Loucy (cell line): Measurements from ENCODE around the gene UTRN.

ENCODE experiments used
- H2AFZ ChIP-seq: fragments of 200-600 bp; sonication (generic); 2 replicates; pipeline ENCODE4 v1.6.0; 2016; ENCODE audit warnings: antibody characterized with exemption, mild to moderate bottlenecking, low read length, moderate library complexity
- H3F3A ChIP-seq: fragments of 200-600 bp; 2 replicates; pipeline ENCODE4 v1.6.0; 2016; ENCODE audit warnings: antibody characterized with exemption, low read depth, mild to moderate bottlenecking
- H3K27me3 ChIP-seq: fragments of 200-600 bp; sonication (generic); 2 replicates; pipeline ENCODE4 v1.6.1; 2014; ENCODE audit warnings: low read length, mild to moderate bottlenecking; ENCODE audit not compliant: insufficient read depth, poor library complexity, severe bottlenecking
- H3K36me3 ChIP-seq: fragments of 200-600 bp; sonication (generic); 2 replicates; pipeline ENCODE4 v1.6.1; 2016; ENCODE audit warnings: low read length; ENCODE audit not compliant: insufficient read depth
- H3K4me1 ChIP-seq: fragments of 200-600 bp; sonication (generic); 2 replicates; pipeline ENCODE4 v1.5.1; 2014; ENCODE audit warnings: low read length, mild to moderate bottlenecking; ENCODE audit not compliant: insufficient read depth, poor library complexity, severe bottlenecking
- H3K4me2 ChIP-seq: fragments of 200-600 bp; sonication (generic); 2 replicates; pipeline ENCODE4 v1.6.0; 2014; ENCODE audit warnings: antibody characterized with exemption, low read length, low read depth, mild to moderate bottlenecking; ENCODE audit not compliant: poor library complexity, severe bottlenecking
- H3K4me3 ChIP-seq: fragments of 200-600 bp; sonication (generic); 2 replicates; pipeline ENCODE4 v1.5.1; 2014; ENCODE audit warnings: low read length, mild to moderate bottlenecking, mixed read lengths; ENCODE audit not compliant: poor library complexity, severe bottlenecking
- H3K79me2 ChIP-seq: fragments of 200-600 bp; sonication (generic); 2 replicates; pipeline ENCODE4 v1.6.1; 2014; ENCODE audit warnings: low read length; ENCODE audit not compliant: insufficient read depth
- H3K9ac ChIP-seq: fragments of 200-600 bp; sonication (generic); 2 replicates; pipeline ENCODE4 v1.6.0; 2014; ENCODE audit warnings: mild to moderate bottlenecking, low read depth, low read length, moderate library complexity; ENCODE audit not compliant: poor library complexity, severe bottlenecking
- H3K9me2 ChIP-seq: fragments of 200-600 bp; sonication (generic); replicated peaks from 2 replicates; pipeline ENCODE4 v1.6.1; 2016; ENCODE audit warnings: low read depth, low read length, mixed read lengths
- H3K9me3 ChIP-seq: fragments of 200-600 bp; sonication (generic); 2 replicates; pipeline ENCODE4 v1.6.1; 2014; ENCODE audit warnings: mild to moderate bottlenecking, antibody characterized with exemption, low read length, low read depth; ENCODE audit not compliant: insufficient read depth
- H4K20me1 ChIP-seq: fragments of 200-600 bp; sonication (generic); 2 replicates; pipeline ENCODE4 v1.6.0; 2014; ENCODE audit warnings: antibody characterized with exemption, low read length, mild to moderate bottlenecking; ENCODE audit not compliant: insufficient read depth, poor library complexity, severe bottlenecking
- EZH2phosphoT487 ChIP-seq: fragments of 200-600 bp; IDR thresholded peaks from 2 replicates; pipeline ENCODE4 v1.6.1; 2018; ENCODE audit warnings: antibody characterized with exemption, mild to moderate bottlenecking, moderate library complexity, borderline replicate concordance
- TF ChIP-seq, protein P1 (sequence below): fragments of 200-600 bp; sonication (generic); conservative IDR thresholded peaks from 2 replicates; pipeline ENCODE4 v1.5.1; 2014; ENCODE audit warnings: mild to moderate bottlenecking, antibody characterized with exemption, low read length

The UTRN gene

DNA sequence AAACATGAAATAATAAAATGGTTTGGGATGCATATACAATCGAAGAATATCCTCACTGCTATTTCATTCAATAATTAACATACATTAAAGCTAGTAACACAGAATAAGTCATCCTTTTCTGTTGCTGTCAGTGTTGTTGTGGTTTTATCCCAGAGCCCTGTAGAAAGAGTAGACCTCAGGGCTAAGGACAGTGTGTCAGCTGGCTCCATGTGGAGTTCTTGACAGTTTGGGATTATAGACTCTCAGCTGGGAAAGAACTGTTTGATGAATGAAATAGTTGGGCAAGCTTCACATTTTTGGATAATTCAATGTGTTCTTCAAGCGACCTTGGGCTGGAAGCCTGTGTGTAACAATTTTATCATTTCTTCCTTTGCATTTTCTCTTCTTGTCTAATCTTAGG lies 10.1 kb downstream of the UTRN start:
- Histone ChIP-seq H2AFZ (no peak overlapping the region), H3K4me1 (peaks cover 48% of the 10 kb centered on the region), H3K27me3 (no peaks in the 10 kb centered on the region), H4K20me1 (peaks cover 3% of the 10 kb centered on the region), H3K4me2 (no peak overlapping the region), H3K9me3 (no peaks in the 10 kb centered on the region), H3K79me2 (peaks cover 16% of the 10 kb centered on the region), H3F3A (no peaks in the 10 kb centered on the region), H3K9ac (no peak overlapping the region), H3K9me2 (no peaks in the 10 kb centered on the region), H3K36me3 (peaks cover 6% of the 10 kb centered on the region; the same call in 1 of the 2 replicates), H3K4me3 (no peak overlapping the region)
- TF ChIP-seq EZH2phosphoT487 = no peak
- TF ChIP-seq, protein P1, sequence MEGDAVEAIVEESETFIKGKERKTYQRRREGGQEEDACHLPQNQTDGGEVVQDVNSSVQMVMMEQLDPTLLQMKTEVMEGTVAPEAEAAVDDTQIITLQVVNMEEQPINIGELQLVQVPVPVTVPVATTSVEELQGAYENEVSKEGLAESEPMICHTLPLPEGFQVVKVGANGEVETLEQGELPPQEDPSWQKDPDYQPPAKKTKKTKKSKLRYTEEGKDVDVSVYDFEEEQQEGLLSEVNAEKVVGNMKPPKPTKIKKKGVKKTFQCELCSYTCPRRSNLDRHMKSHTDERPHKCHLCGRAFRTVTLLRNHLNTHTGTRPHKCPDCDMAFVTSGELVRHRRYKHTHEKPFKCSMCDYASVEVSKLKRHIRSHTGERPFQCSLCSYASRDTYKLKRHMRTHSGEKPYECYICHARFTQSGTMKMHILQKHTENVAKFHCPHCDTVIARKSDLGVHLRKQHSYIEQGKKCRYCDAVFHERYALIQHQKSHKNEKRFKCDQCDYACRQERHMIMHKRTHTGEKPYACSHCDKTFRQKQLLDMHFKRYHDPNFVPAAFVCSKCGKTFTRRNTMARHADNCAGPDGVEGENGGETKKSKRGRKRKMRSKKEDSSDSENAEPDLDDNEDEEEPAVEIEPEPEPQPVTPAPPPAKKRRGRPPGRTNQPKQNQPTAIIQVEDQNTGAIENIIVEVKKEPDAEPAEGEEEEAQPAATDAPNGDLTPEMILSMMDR = no peak

DNA sequence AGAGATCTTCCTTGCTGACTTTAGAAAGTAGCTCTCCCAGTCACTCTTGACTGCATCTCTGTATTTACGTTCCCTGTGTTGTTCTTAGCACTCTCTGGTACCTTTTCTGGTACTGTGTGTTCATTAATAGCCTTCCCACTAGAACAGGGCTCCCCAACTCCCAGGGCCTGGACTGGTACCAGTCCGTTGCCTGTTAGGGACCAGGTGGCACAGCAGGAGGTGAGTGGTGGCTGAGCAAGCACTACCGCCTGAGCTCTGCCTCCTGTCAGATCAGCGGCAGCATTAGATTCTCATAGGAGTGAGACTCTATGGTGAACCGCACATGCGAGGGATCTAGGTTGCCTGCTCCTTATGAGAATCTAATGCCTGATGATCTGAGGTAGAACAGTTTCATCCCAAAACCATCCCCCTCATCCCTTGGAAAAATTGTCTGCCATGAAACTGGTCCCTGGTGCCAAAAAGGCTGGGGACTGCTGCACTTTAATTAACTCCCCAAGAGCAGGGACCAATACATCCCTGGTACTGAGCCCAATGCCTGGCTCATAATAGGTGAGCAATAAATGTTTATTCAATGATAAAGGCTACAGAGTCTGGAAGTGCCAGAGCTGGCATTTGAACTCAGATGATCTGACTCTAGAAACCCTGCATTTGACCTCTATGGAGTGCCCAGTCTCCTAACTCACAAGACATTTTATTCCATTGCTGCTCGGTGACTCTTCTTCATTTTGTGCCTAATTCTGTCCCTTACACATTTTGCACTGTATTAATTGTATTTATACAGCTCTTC lies 11.0 kb downstream of the UTRN start:
- TF ChIP-seq, protein P1 = no peak
- TF ChIP-seq EZH2phosphoT487 = no peak
- H3K9me3 ChIP-seq = no peaks in the 10 kb centered on the region

DNA sequence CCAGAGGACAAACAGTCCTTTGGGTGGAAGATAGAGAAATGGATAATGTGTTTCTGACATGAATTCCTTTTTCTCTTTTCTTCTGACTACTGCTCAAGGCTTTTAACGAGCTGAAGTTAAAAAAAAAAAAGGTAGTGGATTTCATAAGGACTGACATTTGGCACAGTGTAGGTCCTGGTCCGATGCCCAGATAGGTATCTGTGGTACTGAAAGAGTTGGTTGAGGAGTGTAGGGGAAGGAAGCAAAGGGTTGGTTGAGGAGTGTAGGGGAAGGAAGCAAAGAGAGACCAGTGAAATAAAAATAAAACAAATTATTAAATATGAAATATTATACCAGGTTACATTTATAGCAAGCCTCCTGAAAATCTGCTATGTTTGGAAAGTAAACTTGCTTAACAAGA lies 11.8 kb downstream of the UTRN start:
- H3K9me3 ChIP-seq = no peaks in the 10 kb centered on the region
- no peaks in the 10 kb centered on the region for H3K9me2 ChIP-seq
- no peaks in the 10 kb centered on the region for H3F3A ChIP-seq
- no peak overlapping the region for H3K4me3 ChIP-seq
- peaks cover 16% of the 10 kb centered on the region; the same call in 1 of the 2 replicates for H3K79me2 ChIP-seq
- H2AFZ ChIP-seq = no peak overlapping the region
- H3K4me2 ChIP-seq = no peak overlapping the region
- no peaks in the 10 kb centered on the region for H4K20me1 ChIP-seq
- H3K36me3 ChIP-seq = peaks cover 6% of the 10 kb centered on the region; the same call in 1 of the 2 replicates
- H3K9ac ChIP-seq = no peak overlapping the region
- no peaks in the 10 kb centered on the region for H3K27me3 ChIP-seq
- H3K4me1 ChIP-seq = peaks cover 37% of the 10 kb centered on the region
- TF ChIP-seq EZH2phosphoT487 = no peak

More for the DNA sequence above, 11.0 kb downstream of the UTRN start:
- Histone ChIP-seq H3K9me2 (no peaks in the 10 kb centered on the region), H3K27me3 (no peaks in the 10 kb centered on the region), H4K20me1 (peaks cover 2% of the 10 kb centered on the region), H3F3A (no peaks in the 10 kb centered on the region), H3K79me2 (peaks cover 12% of the 10 kb centered on the region; the same call in 1 of the 2 replicates), H3K36me3 (peaks cover 6% of the 10 kb centered on the region; the same call in 1 of the 2 replicates), H2AFZ (no peak overlapping the region), H3K4me2 (no peak overlapping the region), H3K4me1 (peaks cover 42% of the 10 kb centered on the region), H3K4me3 (no peak overlapping the region), H3K9ac (no peak overlapping the region)
